ENCODE measurements around the gene FBXO9. TPM values are rescaled to one million over a fixed set of nuclear protein-coding genes. Genes with fewer than 3 reads are reported as not detected.

The FBXO9 gene
- total RNA-seq (2021; fragmentation: NEBNext Ultra II Directional; extraction: Animal tissue kit (Norgen Biotek cat#: 25700)) (50.9 and 58.8 TPM in 2 replicates), polyA plus RNA-seq (2011; rRNA removed) (41.3 and 44.2 TPM in 2 replicates), polyA minus RNA-seq (2011; rRNA and poly(A)+ RNA removed) (50.9 and 69.3 TPM in 2 replicates)
- polyA plus RNA-seq (2011; cell fraction: cytosol; rRNA removed) = 36.7 TPM
- polyA plus RNA-seq (2011; cell fraction: nucleus; rRNA removed) = 51.3 TPM
- polyA plus RNA-seq (2012, experiment 1 of 2) = 26.7 to 38.2 TPM (median 30.8 TPM) in 4 replicates
- polyA plus RNA-seq (2012, experiment 2 of 2) = 6.5 TPM
- 30.4 TPM for polyA plus RNA-seq (2013, experiment 1 of 2)
- 27.0 TPM for polyA plus RNA-seq (2013, experiment 2 of 2)
- polyA minus RNA-seq (2011; cell fraction: cytosol; rRNA and poly(A)+ RNA removed) = 41.9 TPM
- polyA minus RNA-seq (2011; cell fraction: nucleus; rRNA and poly(A)+ RNA removed) = 43.2 TPM
- long read RNA-seq, experiment 1, partial matches to known transcripts = 20 of 64 reads
- long read RNA-seq, experiment 1, other reads (novel, unspliced or antisense) = 44 of 64 reads
- long read RNA-seq, experiment 2, partial matches to known transcripts = 2 of 4 reads
- long read RNA-seq, experiment 2, other reads (novel, unspliced or antisense) = 1 of 4 reads

- H3K56ac ChIP-seq (replicated peaks; ENCODE audit: insufficient read length, low read depth, low read length) = peak within 1 kb of the TSS; percentile 75
- no peaks in the 10 kb centered on the region for H3K79me1 ChIP-seq (ENCODE audit: low read depth, low read length)
- H3K23me2 ChIP-seq (ENCODE audit: low read depth, low read length) = peaks cover 4% of the 10 kb centered on the region; the same call in 1 of the 2 replicates
- peaks cover 0 to 3% of the 10 kb centered on the region in 2 experiments for H4K20me1 ChIP-seq (replicated peaks in 1 of 2; ENCODE audit: control insufficient read depth in 1 of 2, insufficient read depth in 2 of 2, low read length in 2 of 2)
- peak within 1 kb of the TSS; percentile 52 to 69 (median 63); a peak in 6 of 7 replicates for H3K9ac ChIP-seq (replicated peaks in 1 of 4; ENCODE audit: extremely low read depth in 1 of 4, low read depth in 3 of 4, low read length in 3 of 4)
- H3K4me3 ChIP-seq (ENCODE audit: extremely low read depth in 1 of 4, insufficient read depth in 2 of 4, low read depth in 3 of 4, low read length in 4 of 4) = peak within 1 kb of the TSS; percentile 65 to 92 (median 75)
- H2AK5ac ChIP-seq (ENCODE audit: low read depth, low read length) = no peak within 1 kb of the TSS
- peak within 1 kb of the TSS; percentile 16 for H4K91ac ChIP-seq (replicated peaks; ENCODE audit: insufficient read length, low read length)
- H3K27ac ChIP-seq (ENCODE audit: low read depth, low read length) = peak within 1 kb of the TSS; percentile 47; the same call in 1 of the 2 replicates
- H3K23ac ChIP-seq (ENCODE audit: insufficient read length) = no peak within 1 kb of the TSS
- WGBS, 2 experiments (ENCODE audit: extremely low coverage in 1 of 2, insufficient coverage in 1 of 2, insufficient read length in 1 of 2, insufficient replicate concordance in 2 of 2, low coverage in 1 of 2, low lambda C conversion rate in 2 of 2, missing lambda C conversion rate in 1 of 2) = 1% methylated on average over 48 of the region's 78 CpGs; no CpG with 5 or more reads in 1 of the 2 experiments
- H3K9me3 ChIP-seq (ENCODE audit: insufficient read depth in 2 of 2, low read depth in 1 of 2, low read length in 1 of 2) = no peaks in the 10 kb centered on the region
- DNase-seq (ENCODE audit: low read depth in 1 of 2, low spot score in 2 of 2) (peak in 1 of 2 experiments; percentile 82), FAIRE-seq (no peak)
- H4K8ac ChIP-seq (ENCODE audit: extremely low read depth, insufficient read depth, low read length) = no peak within 1 kb of the TSS; the same call in 1 of the 2 replicates
- H3K4me1 ChIP-seq (replicated peaks in 1 of 4; ENCODE audit: control insufficient read depth in 3 of 4, insufficient read depth in 4 of 4, low read length in 3 of 4) = peaks cover 0 to 3% (median 0%) of the 10 kb centered on the region in 4 experiments; a peak in 1 of 7 replicates
- no peaks in the 10 kb centered on the region for H3K79me2 ChIP-seq (ENCODE audit: control insufficient read depth in 1 of 2, insufficient read depth in 2 of 2, low read length in 2 of 2)
- no peak within 1 kb of the TSS for H2BK12ac ChIP-seq (ENCODE audit: low read depth, low read length)
- peak within 1 kb of the TSS; percentile 90 for H2AFZ ChIP-seq (ENCODE audit: low read length)
- H4K5ac ChIP-seq (ENCODE audit: insufficient read length, low read depth, low read length) = peak within 1 kb of the TSS; percentile 57
- H2BK120ac ChIP-seq (replicated peaks; ENCODE audit: low read depth, low read length) = no peak within 1 kb of the TSS
- ChIA-PET CTCF (ENCODE audit: partially characterized antibody) (interaction anchor here (0.6 to 2.0 kb wide), 5 partner anchors 11 to 381 kb away, joined by 3 to 6 read pairs (median 3); partner anchors contain the start of gene GSTA4), POLR2A (ENCODE audit: partially characterized antibody) (interaction anchor here (1.0 to 1.5 kb wide), 4 partner anchors 17 to 89 kb away, joined by 3 to 7 read pairs (median 3); partner anchors contain the start of gene GSTA4)
- no peak within 1 kb of the TSS for H3K4ac ChIP-seq (replicated peaks; ENCODE audit: insufficient read length, low read depth, low read length)
- peak within 1 kb of the TSS; percentile 66; the same call in 1 of the 2 replicates for H2BK5ac ChIP-seq (ENCODE audit: low read depth, low read length)
- H3K14ac ChIP-seq (ENCODE audit: insufficient read length) = no peak within 1 kb of the TSS
- H2BK15ac ChIP-seq (ENCODE audit: low read length) = peak within 1 kb of the TSS; percentile 66; the same call in 1 of the 2 replicates
- H3K18ac ChIP-seq (ENCODE audit: extremely low read depth, low read length) = peak within 1 kb of the TSS; percentile 91; the same call in 1 of the 2 replicates
- no peak within 1 kb of the TSS for H2BK20ac ChIP-seq (ENCODE audit: low read length)
- H3K27me3 ChIP-seq (replicated peaks in 1 of 4; ENCODE audit: control insufficient read depth in 3 of 4, extremely low read depth in 1 of 4, insufficient read depth in 3 of 4, low read length in 3 of 4) = no peaks in the 10 kb centered on the region
- H3K36me3 ChIP-seq (ENCODE audit: control insufficient read depth in 2 of 4, insufficient read depth in 4 of 4, low read length in 3 of 4) = no peaks in the 10 kb centered on the region
- H3K4me2 ChIP-seq (ENCODE audit: insufficient read depth in 1 of 2, low read depth in 2 of 2, low read length in 2 of 2) = peak within 1 kb of the TSS; percentile 91 to 96
- TF ChIP-seq RBBP5 (IDR thresholded peaks at IDR 0.05; ENCODE audit: borderline replicate concordance, low read depth, low read length) (peak; percentile 76; the same call in 1 of the 2 replicates), NRF1 (IDR thresholded peaks at IDR 0.05; ENCODE audit: low read depth, low read length) (peak; percentile 74), ASH2L (IDR thresholded peaks at IDR 0.05; ENCODE audit: low read length) (peak; percentile 89), SAP30 (IDR thresholded peaks at IDR 0.05; ENCODE audit: insufficient read depth, insufficient replicate concordance, low read length) (peak; percentile 2), KDM4A (IDR thresholded peaks at IDR 0.05; ENCODE audit: low read depth, low read length, severe bottlenecking) (peak; percentile 21), CREB1 (IDR thresholded peaks at IDR 0.05) (0 out of 2 replicates have a peak, but pooled peaks have one; percentile 5), SP4 (IDR thresholded peaks at IDR 0.05; ENCODE audit: low read length) (no peak), EP300 (IDR thresholded peaks at IDR 0.05; ENCODE audit: borderline replicate concordance in 1 of 2, low read depth in 2 of 2, low read length in 2 of 2) (no peak)
These were observed at the start of gene FBXO9 for GRCh38 chr6:53065266-53066076. Gene FBXO9 (plus strand): TSS chr6:53065404. CDS start chr6:53065790, 386 bp downstream.
